ENCODE results near the gene SPRED3.

DNA sequence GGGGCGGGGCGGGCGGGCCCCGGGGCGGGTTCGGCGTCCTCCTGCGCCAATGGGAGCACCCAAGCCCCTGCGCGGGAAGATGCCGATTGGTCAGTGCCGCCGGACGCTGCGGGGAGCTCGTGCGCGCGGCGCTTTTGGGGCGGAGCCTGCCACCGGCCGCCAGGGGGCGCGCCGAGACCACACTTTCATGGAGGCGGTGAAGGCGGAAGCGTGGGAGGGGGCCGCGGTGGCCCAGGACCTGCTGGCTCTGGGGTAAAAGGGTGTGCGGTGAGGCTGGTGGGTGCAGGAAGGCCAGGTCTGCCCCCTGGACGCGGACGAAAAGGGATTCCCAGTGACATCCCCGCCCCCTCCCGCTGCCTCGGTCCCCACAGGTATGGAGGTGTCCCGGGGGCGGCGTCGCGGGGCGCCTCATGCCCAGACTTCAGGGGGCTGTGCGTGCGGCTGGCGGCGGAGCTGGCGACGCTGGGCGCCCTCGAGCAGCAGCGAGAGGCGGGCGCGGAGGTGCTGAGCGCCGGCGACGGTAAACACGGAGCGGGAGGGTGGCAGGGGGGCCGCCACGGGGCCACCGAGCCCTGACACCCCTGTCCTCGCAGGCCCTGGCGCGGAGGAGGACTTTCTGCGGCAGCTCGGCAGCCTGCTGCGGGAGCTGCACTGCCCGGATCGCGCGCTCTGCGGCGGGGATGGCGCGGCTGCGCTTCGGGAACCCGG lies 14.6 kb downstream of the SPRED3 start, which contains the start of gene FAM98C:
- TF ChIP-seq, protein P1, sequence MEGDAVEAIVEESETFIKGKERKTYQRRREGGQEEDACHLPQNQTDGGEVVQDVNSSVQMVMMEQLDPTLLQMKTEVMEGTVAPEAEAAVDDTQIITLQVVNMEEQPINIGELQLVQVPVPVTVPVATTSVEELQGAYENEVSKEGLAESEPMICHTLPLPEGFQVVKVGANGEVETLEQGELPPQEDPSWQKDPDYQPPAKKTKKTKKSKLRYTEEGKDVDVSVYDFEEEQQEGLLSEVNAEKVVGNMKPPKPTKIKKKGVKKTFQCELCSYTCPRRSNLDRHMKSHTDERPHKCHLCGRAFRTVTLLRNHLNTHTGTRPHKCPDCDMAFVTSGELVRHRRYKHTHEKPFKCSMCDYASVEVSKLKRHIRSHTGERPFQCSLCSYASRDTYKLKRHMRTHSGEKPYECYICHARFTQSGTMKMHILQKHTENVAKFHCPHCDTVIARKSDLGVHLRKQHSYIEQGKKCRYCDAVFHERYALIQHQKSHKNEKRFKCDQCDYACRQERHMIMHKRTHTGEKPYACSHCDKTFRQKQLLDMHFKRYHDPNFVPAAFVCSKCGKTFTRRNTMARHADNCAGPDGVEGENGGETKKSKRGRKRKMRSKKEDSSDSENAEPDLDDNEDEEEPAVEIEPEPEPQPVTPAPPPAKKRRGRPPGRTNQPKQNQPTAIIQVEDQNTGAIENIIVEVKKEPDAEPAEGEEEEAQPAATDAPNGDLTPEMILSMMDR (IDR thresholded peaks at IDR 0.05 in 4 of 5, conservative IDR thresholded peaks at IDR 0.05 in 1 of 5): peak; percentile 97 to 100 (median 99)
- peak; percentile 1 to 11 for TF ChIP-seq POLR2A (IDR thresholded peaks at IDR 0.05)

Measured in gastrocnemius medialis (tissue), 4 donors.